HepG2 (cell line): ENCODE results near the gene U2AF1L4. TPM values are rescaled to one million over a fixed set of nuclear protein-coding genes. Genes with fewer than 3 reads are reported as not detected.

ENCODE experiments used
- ATAC-seq: fragments of 200-7000 bp; cut with Tn5 transposase; 3 replicates; pipeline ENCODE4 v1.9.1; 2020; ENCODE audit warnings: mild to moderate bottlenecking, moderate library complexity
- BruUV-seq: library from RNA; stranded (reverse); fragments of 400-500 nt; replicated peaks from 2 replicates; lab custom pipeline; 2021; lab: Mats Ljungman, UMichigan
- CTCF ChIA-PET: fragments of 300-600 bp; formaldehyde crosslinking; extraction: SDS; loops from one replicate; lab custom pipeline; 2021; ENCODE audit warnings: low total read pairs, inconsistent platforms, low intra/inter-chr PET ratio; lab: Yijun Ruan, JAX
- POLR2A ChIA-PET: fragments of 350-600 bp; sonication (Branson Sonifier 250); formaldehyde crosslinking; loops from one replicate; lab custom pipeline; 2020; ENCODE audit warnings: antibody characterized with exemption, inconsistent platforms; lab: Yijun Ruan, JAX
- DNase-seq: peaks from one replicate; pipeline ENCODE4 v3.0.0-alpha.2; 2015; ENCODE audit warnings: low spot score
- FAIRE-seq: peaks from 3 replicates; lab custom pipeline; 2011; peaks lifted over from hg19 to GRCh38; lab: Jason Lieb, UNC
- H2AFZ ChIP-seq: one replicate; pipeline ENCODE4 v1.6.1; 2011; ENCODE audit warnings: low read length, inconsistent platforms
- H3K27ac ChIP-seq: fragments of 300-600 bp; 3 replicates; pipeline ENCODE4 v1.8.0; 2011; ENCODE audit warnings: mixed run types, mild to moderate bottlenecking, mixed read lengths, low read length, inconsistent platforms; ENCODE audit not compliant: insufficient read depth; ENCODE audit errors: extremely low read length
- H3K27me3 ChIP-seq, 2 experiments: fragments of 200-600 bp in 1 of 2; 2 replicates in 1 of 2; 3 replicates in 1 of 2; pipeline versions ENCODE4 v1.6.0 to v1.8.0; 2011; ENCODE audit warnings: low read length in 2 of 2, mild to moderate bottlenecking in 2 of 2, moderate library complexity in 2 of 2, inconsistent platforms in 1 of 2; ENCODE audit not compliant: insufficient read depth in 2 of 2, control insufficient read depth in 1 of 2
- H3K36me3 ChIP-seq, 2 experiments: fragments of 200-600 bp in 1 of 2; replicated peaks in 1 of 2; 2 replicates in 1 of 2; 3 replicates in 1 of 2; pipeline versions ENCODE4 v1.5.1 to v1.8.0; 2011; ENCODE audit warnings: low read length in 2 of 2, inconsistent platforms in 1 of 2; ENCODE audit not compliant: insufficient read depth in 2 of 2, control insufficient read depth in 1 of 2
- H3K4me1 ChIP-seq: 2 replicates; pipeline ENCODE4 v1.5.1; 2012; ENCODE audit warnings: low read length, inconsistent platforms; ENCODE audit not compliant: insufficient read depth
- H3K4me2 ChIP-seq: 2 replicates; pipeline ENCODE4 v1.6.0; 2011; ENCODE audit warnings: low read depth, low read length, inconsistent platforms
- H3K4me3 ChIP-seq, 3 experiments: fragments of 200-600 bp in 1 of 3; sonication (generic), shearing (Covaris generic) in 1 of 3; replicated peaks in 1 of 3; 2 replicates each; pipeline ENCODE4 v1.5.1; 2011 to 2016; ENCODE audit warnings: low read length in 3 of 3, inconsistent platforms in 2 of 3, low read depth in 2 of 3, mild to moderate bottlenecking in 2 of 3, control low read depth in 1 of 3, mixed read lengths in 1 of 3; ENCODE audit not compliant: insufficient read depth in 1 of 3
- H3K79me2 ChIP-seq: one replicate; pipeline ENCODE4 v1.6.1; 2011; ENCODE audit warnings: low read length, inconsistent platforms; ENCODE audit not compliant: insufficient read depth
- H3K9ac ChIP-seq: 2 replicates; pipeline ENCODE4 v1.6.0; 2011; ENCODE audit warnings: mild to moderate bottlenecking, low read depth, low read length, inconsistent platforms; ENCODE audit not compliant: insufficient read depth
- H3K9me3 ChIP-seq: 2 replicates; pipeline ENCODE4 v1.5.1; 2012; ENCODE audit warnings: mild to moderate bottlenecking, low read length
- H4K20me1 ChIP-seq: 2 replicates; pipeline ENCODE4 v1.6.0; 2011; ENCODE audit warnings: inconsistent platforms, mild to moderate bottlenecking, low read length, moderate library complexity; ENCODE audit not compliant: insufficient read depth
- GLMP ChIP-seq: sonication (generic); formaldehyde crosslinking; IDR thresholded peaks from 2 replicates; pipeline ENCODE4 v1.9.0; 2021; ENCODE audit warnings: missing genetic modification reagents, mild to moderate bottlenecking, borderline replicate concordance
- HMG20A ChIP-seq: IDR thresholded peaks from 2 replicates; pipeline ENCODE4 v1.6.1; 2016; ENCODE audit warnings: borderline replicate concordance
- PRDM10 ChIP-seq: sonication (generic); formaldehyde crosslinking; IDR thresholded peaks from 2 replicates; pipeline ENCODE4 v1.4.0; 2020; ENCODE audit warnings: low read depth, missing genetic modification reagents
- PRDM15 ChIP-seq: sonication (generic); formaldehyde crosslinking; IDR thresholded peaks from 2 replicates; pipeline ENCODE4 v1.4.0; 2020; ENCODE audit warnings: missing genetic modification reagents
- RBFOX2 ChIP-seq: fragments of 200-400 bp; formaldehyde crosslinking; IDR thresholded peaks from 2 replicates; pipeline ENCODE4 v1.6.1; 2017; ENCODE audit warnings: low read depth, mild to moderate bottlenecking, low read length
- SATB2 ChIP-seq: sonication (generic); formaldehyde crosslinking; IDR thresholded peaks from 2 replicates; pipeline ENCODE4 v1.5.0; 2020; ENCODE audit warnings: missing genetic modification reagents
- ZNF260 ChIP-seq: sonication (generic); formaldehyde crosslinking; IDR thresholded peaks from 2 replicates; pipeline ENCODE4 v1.4.0; 2020; ENCODE audit warnings: missing genetic modification reagents, low read depth, mild to moderate bottlenecking, borderline replicate concordance
- ZNF891 ChIP-seq: sonication (generic); formaldehyde crosslinking; IDR thresholded peaks from 2 replicates; pipeline ENCODE4 v1.5.0; 2020; ENCODE audit warnings: mild to moderate bottlenecking, missing genetic modification reagents
- WGBS: methylation state at CpG from one replicate; pipeline ENCODE4 v1.1.6; 2017; ENCODE audit warnings: low lambda C conversion rate; 5-methylcytosine and 5-hydroxymethylcytosine counted together
- in situ Hi-C: cut with HindIII; loops from 2 replicates; pipeline ENCODE4 v1.10.0; 2017; ENCODE audit warnings: low pct_unique_long_range_greater_than_20kb; ENCODE audit not compliant: extremely low pct_ligation_motif_present
- intact Hi-C: fragments of 100-400 bp; cut with micrococcal nuclease; formaldehyde crosslinking; loops from one replicate; pipeline ENCODE4 v1.10.0; 2022; ENCODE audit not compliant: unreplicated experiment
- polyA plus RNA-seq, 8 experiments: library from polyadenylated mRNA; depleted of rRNA in 3 of 8; stranded (reverse) in 7 of 8; unstranded in 1 of 8; fragments of >200 nt; fragmentation: Illumina TruSeq in 4 of 8; extraction: Trizol in 4 of 8; gene quantifications; 2 replicates each; pipeline versions ENCODE4 v1.2.1 to v1.2.3, GENCODE V29; 2011 to 2016; ENCODE audit warnings: low read depth in 4 of 8, missing spikeins in 1 of 8, mixed read lengths in 1 of 8; ENCODE audit not compliant: insufficient read depth in 1 of 8
- total RNA-seq, 5 experiments: library from RNA; depleted of rRNA; stranded (reverse); fragments of >200 nt; fragmentation: Illumina TruSeq; extraction: Trizol; gene quantifications; 2 replicates each; pipeline ENCODE4 v1.2.3, GENCODE V29; 2016; ENCODE audit warnings: low read depth in 1 of 5

The U2AF1L4 gene
- total and polyA plus RNA-seq, 2 of the 13 experiments (the other 11 are each of a cell fraction or from before 2014, with no cell fraction given): 7.9 to 15.4 TPM

- TF ChIP-seq PRDM10: no peak
- TF ChIP-seq ZNF260: no peak
Observed at GRCh38 chr19:35727956-35728706, 17.1 kb downstream of the U2AF1L4 start (continued).

GRCh38 chr19:35727053-35727955 lies 17.9 kb downstream of the U2AF1L4 start:
- intact Hi-C loops (no loop called here), in situ Hi-C loops (no loop called here)
- no peak for FAIRE-seq
- H3K27ac ChIP-seq: no peak overlapping the region
- ATAC-seq: no peak
- H3K36me3 ChIP-seq: peaks cover 66 to 97% of the 10 kb centered on the region in 2 experiments
- no peak overlapping the region for H3K9ac ChIP-seq
- H3K4me3 ChIP-seq: no peak overlapping the region
- BruUV-seq: no TSS peak
- H3K27me3 ChIP-seq: no peaks in the 10 kb centered on the region
- WGBS: 96% methylated on average over 16 of the region's 25 CpGs
- no peak overlapping the region for H2AFZ ChIP-seq
- TF ChIP-seq PRDM15: no peak
- no peak for TF ChIP-seq ZNF891 (CRISPR knock-in tag)
- TF ChIP-seq HMG20A: no peak
- no peak for TF ChIP-seq GLMP (CRISPR knock-in tag)
- peak; percentile 51; the same call in 1 of the 2 replicates for TF ChIP-seq RBFOX2
- no peak for TF ChIP-seq SATB2 (CRISPR knock-in tag)
- no peaks in the 10 kb centered on the region for H3K9me3 ChIP-seq
- ChIA-PET CTCF (no interaction called here), POLR2A (interaction anchor here (0.5 to 1.7 kb wide), 3 partner anchors 13 to 200 kb away, joined by 3 to 8 read pairs (median 7); no protein-coding TSS in a partner anchor)
- no peaks in the 10 kb centered on the region for H3K79me2 ChIP-seq
- H3K4me2 ChIP-seq: no peak overlapping the region
- H4K20me1 ChIP-seq: no peaks in the 10 kb centered on the region
- no peak for DNase-seq
- no peaks in the 10 kb centered on the region for H3K4me1 ChIP-seq
